Activated T-helper 2 cell treated with anti-CD3 and anti-CD28 coated beads, Interferon-gamma antibody, Interleukin-2, Interleukin-4, amounts not matched to agents 10 μg/mL and 5 μg/mL and 100 μg/mL, durations not matched to agents 14 hours and 24 hours and 36 hours (primary cell): ENCODE results near the gene AGBL5. TPM values are rescaled to one million over a fixed set of nuclear protein-coding genes. Genes with fewer than 3 reads are reported as not detected.
A peak's percentile ranks its signal among the peaks of the same experiment; 100 is the strongest.

Experiments used
- DNase-seq: peaks from one replicate; pipeline ENCODE4 v3.0.0; 2021; ENCODE audit warnings: low spot score
- H3K27ac Mint-ChIP-seq: one replicate; pipeline ENCODE4 v1.8.0; 2021; ENCODE audit warnings: mixed read lengths
- H3K27me3 Mint-ChIP-seq: one replicate; pipeline ENCODE4 v1.8.0; 2021; ENCODE audit warnings: low read depth, mixed read lengths
- H3K36me3 Mint-ChIP-seq: one replicate; pipeline ENCODE4 v1.8.0; 2021; ENCODE audit warnings: low read depth, mixed read lengths
- H3K4me1 Mint-ChIP-seq: one replicate; pipeline ENCODE4 v1.8.0; 2021; ENCODE audit warnings: low read depth, mixed read lengths
- H3K4me3 Mint-ChIP-seq: one replicate; pipeline ENCODE4 v1.8.0; 2021; ENCODE audit warnings: low read depth, mild to moderate bottlenecking, moderate library complexity, mixed read lengths
- H3K9me3 Mint-ChIP-seq: one replicate; pipeline ENCODE4 v1.8.0; 2021; ENCODE audit warnings: mixed read lengths
- intact Hi-C: fragments of 100-400 bp; cut with micrococcal nuclease; formaldehyde crosslinking; loops from one replicate; pipeline ENCODE4 v1.15.1; 2023
- total RNA-seq: library from RNA; stranded (reverse); gene quantifications from 2 replicates; pipeline ENCODE4 v1.2.3, GENCODE V29; 2022

The AGBL5 gene
- total RNA-seq, result 12.5 and 13.8 TPM in 2 replicates

DNA sequence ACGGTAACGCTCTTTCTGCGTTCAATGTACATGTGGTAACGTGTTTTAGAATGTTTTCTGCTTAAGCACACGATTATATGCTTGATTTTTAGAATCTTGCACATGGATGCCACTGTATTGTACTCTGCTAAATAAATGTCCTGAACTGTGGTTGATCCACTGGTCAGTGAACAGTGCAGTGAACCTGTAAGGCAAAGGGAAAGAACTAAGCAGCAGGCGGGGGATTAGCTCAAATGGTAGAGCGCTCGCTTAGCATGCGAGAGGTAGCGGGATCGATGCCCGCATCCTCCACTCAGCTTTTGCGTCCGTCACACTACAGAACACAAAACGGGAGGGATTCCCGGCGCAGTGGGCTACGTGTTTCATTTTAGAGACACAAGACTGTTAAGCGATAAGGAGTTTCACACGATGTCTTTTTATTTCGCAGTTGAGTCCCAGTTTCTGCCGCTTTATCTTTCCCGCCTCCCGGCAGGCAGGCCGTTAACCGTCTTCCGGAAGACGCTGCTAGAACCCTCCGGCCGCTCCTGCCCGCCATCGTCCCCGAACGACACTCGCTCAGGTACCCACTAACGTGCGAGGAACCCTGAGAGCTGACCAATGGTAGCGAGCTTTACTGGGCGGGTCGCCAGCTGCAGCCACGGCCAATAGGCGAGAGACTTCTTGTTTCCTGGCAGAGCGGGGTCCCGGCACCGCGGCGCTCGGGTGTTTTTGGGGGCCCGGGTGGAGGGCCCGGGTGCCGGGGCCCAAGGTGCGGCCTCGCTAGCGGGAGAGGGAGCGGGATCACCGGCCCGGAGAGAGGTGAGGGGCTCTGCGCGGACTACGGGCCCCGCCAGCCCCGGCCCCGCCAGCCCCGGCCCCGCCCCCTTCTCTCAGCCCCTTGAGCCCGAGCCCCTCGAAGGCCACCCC is at the start of gene AGBL5:
TSS of gene AGBL5 (plus strand) at position 673 of the 906 bp plus-strand sequence. CDS start 1,291 bp downstream, outside the sequence.
- intact Hi-C loops, result loop anchor here (1.0 to 2.0 kb wide), 5 partner anchors 19 to 162 kb away; partner anchors contain the start of genes ATRAID, KHK, OST4 and SLC5A6
- peaks cover 2% of the 10 kb centered on the region for H3K27me3 Mint-ChIP-seq
- peaks cover 20% of the 10 kb centered on the region for H3K36me3 Mint-ChIP-seq
- H3K9me3 Mint-ChIP-seq, result no peaks in the 10 kb centered on the region
- peak within 1 kb of the TSS; percentile 88 for H3K4me3 Mint-ChIP-seq
- H3K4me1 Mint-ChIP-seq, result peaks cover 14% of the 10 kb centered on the region
- peak within 1 kb of the TSS; percentile 98 for H3K27ac Mint-ChIP-seq
- peak; percentile 95 for DNase-seq

GRCh38 chr2:27001950-27002349 is 49.5 kb upstream of the AGBL5 start:
- intact Hi-C loops, result no loop called here

DNA sequence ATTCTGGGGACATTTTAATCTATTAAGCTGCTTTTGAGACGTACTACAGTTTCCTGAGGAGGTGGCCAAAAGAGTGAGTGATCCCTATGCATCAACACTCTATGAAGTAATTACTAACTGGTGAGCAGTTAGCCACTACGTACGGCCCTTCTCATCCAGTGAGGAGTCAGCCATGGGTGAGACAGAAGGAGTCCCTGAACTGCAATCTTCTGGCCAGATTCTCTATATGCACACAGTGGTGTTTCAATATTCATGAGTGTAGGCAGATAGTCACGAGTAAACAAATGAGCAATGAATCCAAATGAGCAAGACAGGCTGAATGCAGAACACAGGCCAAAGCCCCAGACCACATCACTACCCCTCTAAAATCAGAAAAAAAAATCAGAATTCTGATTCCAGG is 48.5 kb upstream of the AGBL5 start:
- no peaks in the 10 kb centered on the region for H3K9me3 Mint-ChIP-seq
- DNase-seq, result no peak
- peaks cover 3% of the 10 kb centered on the region for H3K4me1 Mint-ChIP-seq
- intact Hi-C loops, result no loop called here
- peaks cover 27% of the 10 kb centered on the region for H3K27me3 Mint-ChIP-seq
- H3K27ac Mint-ChIP-seq, result no peak overlapping the region
- H3K4me3 Mint-ChIP-seq, result no peak overlapping the region
- no peaks in the 10 kb centered on the region for H3K36me3 Mint-ChIP-seq

More at GRCh38 chr2:27001950-27002349, 49.5 kb upstream of the AGBL5 start:
- no peak overlapping the region for H3K27ac Mint-ChIP-seq
- H3K36me3 Mint-ChIP-seq, result no peaks in the 10 kb centered on the region
- H3K27me3 Mint-ChIP-seq, result peaks cover 23% of the 10 kb centered on the region
- H3K4me1 Mint-ChIP-seq, result no peaks in the 10 kb centered on the region
- DNase-seq, result no peak
- H3K4me3 Mint-ChIP-seq, result no peak overlapping the region
- H3K9me3 Mint-ChIP-seq, result no peaks in the 10 kb centered on the region

DNA sequence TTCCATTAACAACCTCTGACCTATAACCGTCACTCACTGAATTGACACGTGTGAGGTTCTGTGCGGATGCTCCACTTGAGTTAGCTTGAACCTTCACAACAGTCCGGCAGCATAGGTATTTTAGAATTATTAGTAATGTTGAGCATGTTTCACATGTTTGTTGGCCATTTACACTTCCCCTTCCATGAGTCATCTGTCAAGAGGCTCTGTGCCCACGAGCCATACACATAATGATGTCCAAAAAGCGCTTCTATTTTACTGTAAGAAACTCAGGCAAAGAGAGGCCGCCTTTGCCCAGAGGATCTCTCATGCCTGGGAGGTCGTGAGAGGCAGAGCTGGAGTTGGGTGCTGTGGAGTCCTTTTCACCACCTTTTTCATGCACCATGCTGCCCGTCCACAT is 47.6 kb upstream of the AGBL5 start:
- DNase-seq, result no peak
- intact Hi-C loops, result no loop called here
- peaks cover 3% of the 10 kb centered on the region for H3K4me1 Mint-ChIP-seq

GRCh38 chr2:27006602-27007415 is 44.7 kb upstream of the AGBL5 start:
- DNase-seq, result no peak
- no peak overlapping the region for H3K27ac Mint-ChIP-seq
- intact Hi-C loops, result no loop called here
- H3K4me3 Mint-ChIP-seq, result no peak overlapping the region
- H3K36me3 Mint-ChIP-seq, result no peaks in the 10 kb centered on the region
- H3K27me3 Mint-ChIP-seq, result peaks cover 27% of the 10 kb centered on the region
- H3K4me1 Mint-ChIP-seq, result peaks cover 18% of the 10 kb centered on the region
- H3K9me3 Mint-ChIP-seq, result no peaks in the 10 kb centered on the region

More for the DNA sequence above, 47.6 kb upstream of the AGBL5 start:
- no peak overlapping the region for H3K4me3 Mint-ChIP-seq
- H3K27me3 Mint-ChIP-seq, result peaks cover 28% of the 10 kb centered on the region
- no peaks in the 10 kb centered on the region for H3K9me3 Mint-ChIP-seq
- no peaks in the 10 kb centered on the region for H3K36me3 Mint-ChIP-seq
- no peak overlapping the region for H3K27ac Mint-ChIP-seq

DNA sequence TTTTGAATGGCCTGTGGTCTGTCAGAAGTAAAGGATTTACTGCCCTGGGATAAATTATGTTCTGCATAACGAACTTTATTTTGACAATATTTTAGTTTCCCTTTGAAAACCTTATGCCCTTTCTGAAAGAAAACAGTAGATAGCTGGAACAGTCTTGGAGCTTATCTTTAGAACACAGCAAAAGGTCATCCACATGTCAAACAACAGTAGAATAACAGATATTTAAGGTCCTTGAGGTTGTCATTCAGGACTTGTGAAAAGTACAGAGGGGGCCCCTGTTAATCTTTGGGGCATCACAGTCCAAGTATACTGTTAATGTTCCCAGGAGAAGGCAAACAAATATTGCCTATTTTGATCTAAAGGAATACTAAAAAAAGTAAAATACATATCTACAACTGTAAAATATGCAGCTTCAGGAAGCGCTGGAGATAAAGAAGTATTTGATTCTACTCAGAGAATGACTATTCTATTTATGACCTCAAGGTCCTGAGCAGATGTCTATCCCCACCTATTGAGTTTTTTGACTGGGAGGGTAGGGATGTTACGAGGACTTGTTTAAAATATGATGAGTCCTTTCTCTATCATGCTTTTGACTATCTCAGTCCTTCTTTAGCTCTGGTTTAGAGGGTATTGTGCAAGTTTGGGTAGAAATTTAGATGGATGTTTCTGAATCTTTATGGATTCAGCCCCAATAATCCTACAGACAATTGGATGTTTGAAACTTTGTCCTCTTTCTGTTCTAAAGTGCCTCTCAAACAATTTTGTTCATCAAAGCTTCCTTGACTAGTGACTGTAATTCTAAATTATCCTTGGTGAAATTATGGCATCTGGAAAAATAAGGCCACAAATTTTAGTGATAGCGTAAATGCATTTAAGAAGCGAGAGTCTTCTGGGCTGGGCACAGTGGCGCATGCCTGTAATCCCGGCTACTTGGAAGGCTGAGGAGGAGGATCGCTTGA is 43.8 kb upstream of the AGBL5 start:
- Mint-ChIP-seq H3K4me1 (peaks cover 18% of the 10 kb centered on the region), H3K4me3 (no peak overlapping the region), H3K27me3 (peaks cover 27% of the 10 kb centered on the region), H3K9me3 (no peaks in the 10 kb centered on the region), H3K36me3 (no peaks in the 10 kb centered on the region), H3K27ac (no peak overlapping the region)
- no peak for DNase-seq
- intact Hi-C loops, result no loop called here

DNA sequence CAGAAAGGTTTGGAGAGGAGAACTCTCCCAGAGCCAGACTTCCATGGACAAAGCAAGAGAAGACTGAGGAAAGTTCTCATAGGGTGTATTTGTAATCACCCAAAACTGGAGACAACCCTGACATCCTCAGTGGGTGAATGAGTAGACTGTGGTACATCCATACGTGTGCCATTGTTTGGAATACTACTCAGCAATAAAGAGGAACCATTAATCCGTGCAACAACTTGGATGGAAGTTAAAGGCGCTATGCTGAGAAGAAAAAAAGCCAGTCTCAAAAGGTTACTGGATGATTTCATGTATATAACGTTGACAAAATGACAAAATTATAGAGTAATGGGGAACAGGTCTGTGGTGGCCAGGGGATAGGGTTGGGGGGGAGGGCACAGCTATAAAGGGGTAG is 42.8 kb upstream of the AGBL5 start:
- H3K27ac Mint-ChIP-seq, result no peak overlapping the region
- no peak overlapping the region for H3K4me3 Mint-ChIP-seq
- H3K4me1 Mint-ChIP-seq, result peaks cover 18% of the 10 kb centered on the region
- DNase-seq, result no peak
- H3K36me3 Mint-ChIP-seq, result no peaks in the 10 kb centered on the region
- intact Hi-C loops, result no loop called here
- no peaks in the 10 kb centered on the region for H3K9me3 Mint-ChIP-seq
- H3K27me3 Mint-ChIP-seq, result peaks cover 25% of the 10 kb centered on the region

GRCh38 chr2:27009083-27009482 is 42.4 kb upstream of the AGBL5 start:
- H3K4me3 Mint-ChIP-seq, result no peak overlapping the region
- peaks cover 24% of the 10 kb centered on the region for H3K27me3 Mint-ChIP-seq
- intact Hi-C loops, result no loop called here
- H3K36me3 Mint-ChIP-seq, result no peaks in the 10 kb centered on the region
- peaks cover 18% of the 10 kb centered on the region for H3K4me1 Mint-ChIP-seq
- H3K9me3 Mint-ChIP-seq, result no peaks in the 10 kb centered on the region
- DNase-seq, result no peak
- no peak overlapping the region for H3K27ac Mint-ChIP-seq

- DNase-seq, result no peak
- intact Hi-C loops, result no loop called here
- peaks cover 23% of the 10 kb centered on the region for H3K27me3 Mint-ChIP-seq
- peaks cover 18% of the 10 kb centered on the region for H3K4me1 Mint-ChIP-seq
- no peak overlapping the region for H3K4me3 Mint-ChIP-seq
- H3K27ac Mint-ChIP-seq, result no peak overlapping the region
- no peaks in the 10 kb centered on the region for H3K36me3 Mint-ChIP-seq
- no peaks in the 10 kb centered on the region for H3K9me3 Mint-ChIP-seq
Measured at GRCh38 chr2:27009716-27010115, 41.8 kb upstream of the AGBL5 start.

GRCh38 chr2:27010139-27010538 is 41.3 kb upstream of the AGBL5 start:
- intact Hi-C loops, result no loop called here
- Mint-ChIP-seq H3K9me3 (no peaks in the 10 kb centered on the region), H3K36me3 (no peaks in the 10 kb centered on the region), H3K27ac (no peak overlapping the region), H3K4me3 (no peak overlapping the region), H3K4me1 (peaks cover 18% of the 10 kb centered on the region), H3K27me3 (peaks cover 23% of the 10 kb centered on the region)
- DNase-seq, result no peak

GRCh38 chr2:27013738-27014137 is 37.7 kb upstream of the AGBL5 start:
- peaks cover 19% of the 10 kb centered on the region for H3K4me1 Mint-ChIP-seq
- intact Hi-C loops, result no loop called here
- H3K27me3 Mint-ChIP-seq, result peaks cover 9% of the 10 kb centered on the region
- no peaks in the 10 kb centered on the region for H3K36me3 Mint-ChIP-seq
- DNase-seq, result no peak
- H3K27ac Mint-ChIP-seq, result no peak overlapping the region
- H3K4me3 Mint-ChIP-seq, result no peak overlapping the region
- no peaks in the 10 kb centered on the region for H3K9me3 Mint-ChIP-seq
